ENCODE data around the gene CTNNA1. TPM values are rescaled to one million over a fixed set of nuclear protein-coding genes. Genes with fewer than 3 reads are reported as not detected.

Gene CTNNA1
- total RNA-seq, 2 experiments from 2014 or later: 78.8 to 86.7 TPM

GRCh38 chr5:138946831-138947560 is 193.8 kb downstream of the CTNNA1 start:
- DNase-seq (no peak), ATAC-seq (no peak)
- intact Hi-C loops (cut with DNase I, micrococcal nuclease): no loop called here
- H3K27me3 Mint-ChIP-seq: no peaks in the 10 kb centered on the region
- no peaks in the 10 kb centered on the region for H3K36me3 Mint-ChIP-seq (ENCODE audit: low read depth)
- CTCF ChIA-PET: interaction anchor here (0.9 kb wide), 1 partner anchor 92 kb away, joined by 3 read pairs; no protein-coding TSS in a partner anchor
- no peak overlapping the region for H3K4me3 Mint-ChIP-seq
- peaks cover under 1% of the 10 kb centered on the region for H3K4me1 Mint-ChIP-seq
- H3K27ac Mint-ChIP-seq: no peak overlapping the region
- POLR2A ChIA-PET: no interaction called here
- no peaks in the 10 kb centered on the region for H3K9me3 Mint-ChIP-seq (ENCODE audit: low read depth)

GRCh38 chr5:138947780-138948179 is 194.6 kb downstream of the CTNNA1 start:
- no peak for ATAC-seq
- Mint-ChIP-seq H3K36me3 (ENCODE audit: low read depth) (no peaks in the 10 kb centered on the region), H3K27me3 (no peaks in the 10 kb centered on the region), H3K27ac (no peak overlapping the region), H3K4me1 (peaks cover 8% of the 10 kb centered on the region), H3K4me3 (no peak overlapping the region), H3K9me3 (ENCODE audit: low read depth) (no peaks in the 10 kb centered on the region)
- CTCF ChIA-PET: no interaction called here
- POLR2A ChIA-PET: no interaction called here
- DNase-seq: no peak
- intact Hi-C loops (cut with DNase I, micrococcal nuclease): no loop called here

GRCh38 chr5:138948471-138949222 is 195.4 kb downstream of the CTNNA1 start:
- Mint-ChIP-seq H3K4me3 (no peak overlapping the region), H3K9me3 (ENCODE audit: low read depth) (no peaks in the 10 kb centered on the region), H3K4me1 (peaks cover 17% of the 10 kb centered on the region), H3K27ac (no peak overlapping the region), H3K27me3 (no peaks in the 10 kb centered on the region), H3K36me3 (ENCODE audit: low read depth) (no peaks in the 10 kb centered on the region)
- intact Hi-C loops (cut with DNase I, micrococcal nuclease): no loop called here
- ChIA-PET POLR2A (no interaction called here), CTCF (interaction anchor here (0.6 kb wide), 1 partner anchor 18 kb away, joined by 3 read pairs; no protein-coding TSS in a partner anchor)
- DNase-seq (no peak), ATAC-seq (no peak)

- H3K27me3 Mint-ChIP-seq: no peaks in the 10 kb centered on the region
- POLR2A ChIA-PET: no interaction called here
- no peaks in the 10 kb centered on the region for H3K36me3 Mint-ChIP-seq (ENCODE audit: low read depth)
- peaks cover 20% of the 10 kb centered on the region for H3K4me1 Mint-ChIP-seq
- ATAC-seq (no peak), DNase-seq (no peak)
- H3K4me3 Mint-ChIP-seq: no peak overlapping the region
- CTCF ChIA-PET: interaction anchor here (0.6 kb wide), 1 partner anchor 19 kb away, joined by 3 read pairs; no protein-coding TSS in a partner anchor
- no peaks in the 10 kb centered on the region for H3K9me3 Mint-ChIP-seq (ENCODE audit: low read depth)
- intact Hi-C loops (cut with DNase I, micrococcal nuclease): no loop called here
- H3K27ac Mint-ChIP-seq: no peak overlapping the region
Observed at GRCh38 chr5:138949223-138949574, 196.0 kb downstream of the CTNNA1 start.

- intact Hi-C loops (cut with DNase I, micrococcal nuclease): no loop called here
- H3K4me1 Mint-ChIP-seq: peaks cover 20% of the 10 kb centered on the region
- ATAC-seq (no peak), DNase-seq (no peak)
- no peak overlapping the region for H3K27ac Mint-ChIP-seq
- no peaks in the 10 kb centered on the region for H3K27me3 Mint-ChIP-seq
- no peaks in the 10 kb centered on the region for H3K9me3 Mint-ChIP-seq (ENCODE audit: low read depth)
- ChIA-PET CTCF (interaction anchor here (0.6 kb wide), 1 partner anchor 1637 kb away, joined by 3 read pairs; no protein-coding TSS in a partner anchor), POLR2A (no interaction called here)
- no peaks in the 10 kb centered on the region for H3K36me3 Mint-ChIP-seq (ENCODE audit: low read depth)
- no peak overlapping the region for H3K4me3 Mint-ChIP-seq
Observed at GRCh38 chr5:138949988-138950387, 196.8 kb downstream of the CTNNA1 start.

- POLR2A ChIA-PET: no interaction called here
Observed at GRCh38 chr5:138950421-138951031, 197.3 kb downstream of the CTNNA1 start.

GRCh38 chr5:138951091-138951985 is 198.1 kb downstream of the CTNNA1 start:
- POLR2A ChIA-PET: no interaction called here
- H3K27me3 Mint-ChIP-seq: no peaks in the 10 kb centered on the region
- H3K27ac Mint-ChIP-seq: no peak overlapping the region
- H3K36me3 Mint-ChIP-seq (ENCODE audit: low read depth): no peaks in the 10 kb centered on the region
- H3K4me3 Mint-ChIP-seq: no peak overlapping the region
- peaks cover 20% of the 10 kb centered on the region for H3K4me1 Mint-ChIP-seq
- CTCF ChIA-PET: interaction anchor here (0.7 kb wide), 1 partner anchor 224 kb away, joined by 5 read pairs; no protein-coding TSS in a partner anchor
- intact Hi-C loops (cut with DNase I, micrococcal nuclease): no loop called here
- H3K9me3 Mint-ChIP-seq (ENCODE audit: low read depth): no peaks in the 10 kb centered on the region
- ATAC-seq: no peak
- no peak for DNase-seq

More at GRCh38 chr5:138950421-138951031, 197.3 kb downstream of the CTNNA1 start:
- H3K27me3 Mint-ChIP-seq: no peaks in the 10 kb centered on the region
- peaks cover 20% of the 10 kb centered on the region for H3K4me1 Mint-ChIP-seq
- CTCF ChIA-PET: interaction anchor here (0.6 to 0.7 kb wide), 2 partner anchors 224 to 1636 kb away, joined by 3 to 5 read pairs; no protein-coding TSS in a partner anchor
- no peaks in the 10 kb centered on the region for H3K9me3 Mint-ChIP-seq (ENCODE audit: low read depth)
- ATAC-seq (no peak), DNase-seq (no peak)
- H3K36me3 Mint-ChIP-seq (ENCODE audit: low read depth): no peaks in the 10 kb centered on the region
- intact Hi-C loops (cut with DNase I, micrococcal nuclease): no loop called here
- no peak overlapping the region for H3K27ac Mint-ChIP-seq
- no peak overlapping the region for H3K4me3 Mint-ChIP-seq

GRCh38 chr5:138951986-138952735 is 198.9 kb downstream of the CTNNA1 start:
- Mint-ChIP-seq H3K4me3 (no peak overlapping the region), H3K9me3 (ENCODE audit: low read depth) (no peaks in the 10 kb centered on the region), H3K4me1 (peaks cover 20% of the 10 kb centered on the region), H3K27ac (no peak overlapping the region), H3K36me3 (ENCODE audit: low read depth) (no peaks in the 10 kb centered on the region), H3K27me3 (no peaks in the 10 kb centered on the region)
- CTCF ChIA-PET: no interaction called here
- no peak for DNase-seq
- intact Hi-C loops (cut with DNase I, micrococcal nuclease): no loop called here
- POLR2A ChIA-PET: no interaction called here
- no peak for ATAC-seq

- ChIA-PET POLR2A (no interaction called here), CTCF (interaction anchor here (2.3 kb wide), 1 partner anchor 10 kb away, joined by 7 read pairs; no protein-coding TSS in a partner anchor)
- Mint-ChIP-seq H3K9me3 (ENCODE audit: low read depth) (no peaks in the 10 kb centered on the region), H3K27ac (no peak overlapping the region), H3K4me1 (peaks cover 20% of the 10 kb centered on the region), H3K36me3 (ENCODE audit: low read depth) (no peaks in the 10 kb centered on the region), H3K4me3 (no peak overlapping the region), H3K27me3 (no peaks in the 10 kb centered on the region)
- no peak for ATAC-seq
- no peak for DNase-seq
- intact Hi-C loops (cut with DNase I, micrococcal nuclease): no loop called here
Observed at GRCh38 chr5:138952962-138953361, 199.7 kb downstream of the CTNNA1 start.

GRCh38 chr5:138953387-138954256 is 200.4 kb downstream of the CTNNA1 start:
- Mint-ChIP-seq H3K36me3 (ENCODE audit: low read depth) (no peaks in the 10 kb centered on the region), H3K4me3 (no peak overlapping the region), H3K9me3 (ENCODE audit: low read depth) (no peaks in the 10 kb centered on the region), H3K4me1 (peaks cover 20% of the 10 kb centered on the region), H3K27me3 (no peaks in the 10 kb centered on the region), H3K27ac (no peak overlapping the region)
- peak; percentile 83 for ATAC-seq
- DNase-seq: peak; percentile 20
- ChIA-PET POLR2A (interaction anchor here (0.5 to 0.6 kb wide), 2 partner anchors 279 to 393 kb away, joined by 3 read pairs; no protein-coding TSS in a partner anchor), CTCF (interaction anchor here (2.3 kb wide), 1 partner anchor 9 kb away, joined by 7 read pairs; no protein-coding TSS in a partner anchor)
- intact Hi-C loops (cut with DNase I, micrococcal nuclease): no loop called here

Data from activated CD4-positive, alpha-beta T cell treated with anti-CD3 and anti-CD28 coated beads for 36 hours (primary cell).